ENCODE data around the gene PPP2R2B.
"Not testable (repeated sequence)": the region's sequence is repeated elsewhere in the genome, so short reads cannot be mapped to it uniquely, and the experiment has no call there.

The PPP2R2B gene

DNA sequence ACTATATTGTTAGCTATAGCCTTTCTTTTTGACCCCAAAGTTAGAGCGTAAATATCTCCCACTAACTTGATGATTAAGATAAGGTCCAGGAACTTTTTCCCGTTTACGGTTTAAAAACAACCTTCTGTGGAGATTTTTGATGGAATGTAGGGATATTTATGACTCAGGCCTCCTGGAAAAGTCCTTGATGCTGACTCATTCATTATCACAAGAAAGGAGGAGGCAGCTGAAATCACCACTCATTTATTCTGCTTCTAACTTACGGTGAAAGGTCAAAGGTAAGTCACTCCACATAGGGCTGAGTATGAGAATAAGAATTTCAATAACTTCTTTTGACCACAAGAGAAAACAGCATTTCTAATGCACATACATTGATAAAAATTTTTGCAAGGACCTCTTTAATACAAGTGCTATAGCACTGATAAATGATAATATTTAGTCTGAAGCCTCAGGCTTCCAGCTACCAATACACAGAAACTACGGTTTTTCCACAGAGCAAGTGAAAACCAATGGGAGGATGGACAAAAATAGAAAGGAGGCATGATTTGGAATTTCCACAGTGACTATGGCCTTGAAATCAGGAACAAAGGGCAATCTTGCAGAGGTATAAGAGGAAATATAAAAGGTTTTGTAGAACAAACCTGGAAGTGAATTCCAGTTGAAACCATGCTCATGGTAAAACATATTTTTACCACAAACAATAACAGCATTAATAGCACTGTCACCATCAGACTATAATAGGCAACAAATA, 146.5 kb downstream of the PPP2R2B start:
- no peak for DNase-seq

GRCh38 chr5:146728746-146729145, 149.8 kb downstream of the PPP2R2B start:
- not testable (repeated sequence) for DNase-seq

DNA sequence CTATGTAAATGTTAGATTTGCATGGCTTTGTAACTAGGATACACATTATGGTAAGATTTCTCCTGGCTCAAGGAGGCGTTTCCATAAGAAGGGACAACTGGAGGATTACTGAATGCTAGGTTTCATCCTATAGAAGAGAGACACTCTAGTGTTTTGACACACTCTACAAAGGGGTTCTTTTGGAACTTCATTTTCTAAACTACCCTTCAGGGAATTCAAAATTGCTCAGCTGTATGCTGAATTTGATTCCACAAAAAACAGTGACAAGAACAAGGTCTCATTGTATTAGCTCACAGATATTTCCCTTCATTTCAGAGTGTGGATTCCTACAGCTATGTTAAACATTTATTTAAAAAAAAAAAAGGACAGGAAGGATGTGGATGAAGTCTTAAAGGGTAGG, 151.7 kb downstream of the PPP2R2B start:
- DNase-seq, result no peak

DNA sequence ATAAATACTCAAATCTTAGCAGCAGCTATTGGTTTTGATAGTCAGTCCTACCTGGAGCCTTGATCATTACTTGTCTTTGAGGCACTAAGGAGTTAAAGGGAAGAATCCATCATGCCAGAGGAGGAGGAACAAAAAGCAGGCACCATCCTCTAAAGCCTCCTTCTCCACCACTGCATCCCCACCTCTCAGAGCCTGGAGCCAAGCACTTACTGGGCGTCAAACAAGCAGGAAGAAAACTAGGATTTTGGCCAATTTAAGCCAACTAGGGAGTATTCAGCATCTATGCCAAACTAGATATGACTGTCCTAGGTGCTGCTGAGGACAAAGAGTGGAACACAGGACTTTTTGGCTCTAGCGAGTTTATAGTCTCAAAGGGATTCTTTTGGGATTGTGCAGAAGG, 152.5 kb downstream of the PPP2R2B start:
- DNase-seq, result no peak

DNA sequence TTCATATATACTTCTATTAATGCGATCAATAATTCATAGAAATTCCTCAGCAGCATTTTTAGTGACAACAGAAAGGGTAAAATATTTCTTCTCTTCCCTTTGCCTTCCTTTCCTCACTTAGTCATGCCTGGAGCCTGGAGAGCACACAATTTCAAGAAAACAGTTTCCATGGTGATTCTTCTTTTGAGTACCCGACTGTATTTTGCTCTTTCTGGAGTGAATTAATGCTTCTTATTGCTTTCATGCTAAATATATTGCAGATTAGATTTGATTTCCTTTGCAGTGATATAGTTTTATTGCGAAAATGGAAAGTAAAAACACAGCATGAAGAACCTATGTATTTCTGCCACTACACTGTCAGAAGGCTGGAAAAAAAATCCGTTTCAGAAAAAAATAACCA, 153.5 kb downstream of the PPP2R2B start:
- no peak for DNase-seq

- DNase-seq, result no peak
These were observed 156.2 kb downstream of the PPP2R2B start for GRCh38 chr5:146722361-146722779.

GRCh38 chr5:146721073-146721815, 157.3 kb downstream of the PPP2R2B start:
- no peak for DNase-seq

DNA sequence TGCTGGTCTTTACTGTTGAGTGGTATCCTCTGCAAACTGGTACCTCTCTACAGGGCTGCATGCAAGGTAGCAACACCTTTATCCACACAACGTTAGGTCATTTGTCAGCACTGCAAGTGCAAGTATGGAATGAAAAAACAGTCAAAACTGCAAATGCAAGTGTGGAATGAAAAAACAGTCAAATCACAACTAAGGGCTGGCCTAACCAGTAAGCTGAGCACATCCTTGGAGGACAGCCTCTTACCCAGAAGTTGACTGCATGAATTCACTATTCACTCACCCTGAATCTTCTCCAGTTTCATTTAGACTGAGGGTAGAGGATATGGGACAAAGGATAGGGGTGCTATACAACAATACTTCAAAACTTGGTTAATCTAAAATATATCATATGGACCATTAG, 158.4 kb downstream of the PPP2R2B start:
- DNase-seq, result no peak

DNA sequence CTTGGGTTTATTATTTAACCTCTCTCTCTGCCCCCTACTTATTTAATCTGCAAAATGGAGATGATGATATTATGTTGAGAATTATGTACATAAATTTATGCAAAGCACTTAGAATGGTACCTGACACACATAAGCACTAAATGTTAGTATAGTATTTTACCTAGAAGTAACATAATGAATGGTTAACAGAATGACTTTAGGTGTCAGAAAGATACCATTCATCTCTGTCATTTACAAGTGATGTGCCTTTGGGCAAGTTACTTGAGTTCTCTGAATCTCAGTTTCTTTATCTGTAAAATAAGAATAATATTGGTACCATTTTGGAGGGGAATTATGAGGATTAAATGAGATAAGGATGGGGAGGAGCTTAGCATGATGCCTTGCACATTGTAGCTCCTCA, 159.4 kb downstream of the PPP2R2B start:
- no peak for DNase-seq

GRCh38 chr5:146718609-146719008, 159.9 kb downstream of the PPP2R2B start:
- DNase-seq, result no peak

DNA sequence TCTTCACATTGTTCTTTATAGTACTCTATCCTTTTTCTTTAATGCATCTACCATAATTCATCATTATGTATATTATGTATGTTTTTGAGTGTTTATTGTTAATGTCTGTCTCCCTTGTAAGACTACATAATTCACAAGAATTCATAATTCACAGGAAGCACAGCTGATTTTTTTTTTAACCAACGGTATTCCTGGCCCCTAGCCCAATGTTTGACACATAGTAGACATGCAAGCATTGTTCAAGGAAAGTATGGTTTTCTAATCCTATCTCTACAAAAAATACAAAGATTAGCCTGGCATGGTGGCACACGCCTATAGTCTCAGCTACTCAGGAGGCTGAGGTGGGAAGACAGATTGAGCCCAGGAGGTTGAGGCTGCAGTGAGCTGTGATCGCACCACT, 160.6 kb downstream of the PPP2R2B start:
- DNase-seq, result no peak

GRCh38 chr5:146716636-146717035, 161.9 kb downstream of the PPP2R2B start:
- DNase-seq, result no peak

DNA sequence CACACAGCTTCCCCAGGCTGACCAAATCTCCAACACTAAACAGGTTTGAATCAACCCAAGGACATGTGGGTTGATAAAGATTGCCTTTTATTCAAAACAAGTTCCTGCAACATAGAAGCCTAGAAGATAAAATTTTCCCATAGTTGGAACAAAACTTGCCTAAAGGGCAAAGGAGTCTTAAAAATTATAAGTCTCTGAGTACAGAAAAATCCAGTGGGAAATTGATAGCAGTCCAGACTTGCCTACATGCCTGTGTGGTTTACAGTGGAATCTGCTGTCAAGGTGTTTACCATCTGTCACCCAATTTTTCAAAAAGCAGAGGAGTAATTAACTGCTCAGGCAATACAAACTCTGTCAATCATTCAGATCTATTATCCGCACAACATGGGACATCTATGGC, 168.2 kb downstream of the PPP2R2B start:
- DNase-seq, result no peak

GRCh38 chr5:146707316-146707715, 171.2 kb downstream of the PPP2R2B start:
- no peak for DNase-seq

- DNase-seq, result no peak
These were observed 172.1 kb downstream of the PPP2R2B start for GRCh38 chr5:146706321-146706972.

GRCh38 chr5:146704949-146705665, 173.4 kb downstream of the PPP2R2B start:
- no peak for DNase-seq

DNA sequence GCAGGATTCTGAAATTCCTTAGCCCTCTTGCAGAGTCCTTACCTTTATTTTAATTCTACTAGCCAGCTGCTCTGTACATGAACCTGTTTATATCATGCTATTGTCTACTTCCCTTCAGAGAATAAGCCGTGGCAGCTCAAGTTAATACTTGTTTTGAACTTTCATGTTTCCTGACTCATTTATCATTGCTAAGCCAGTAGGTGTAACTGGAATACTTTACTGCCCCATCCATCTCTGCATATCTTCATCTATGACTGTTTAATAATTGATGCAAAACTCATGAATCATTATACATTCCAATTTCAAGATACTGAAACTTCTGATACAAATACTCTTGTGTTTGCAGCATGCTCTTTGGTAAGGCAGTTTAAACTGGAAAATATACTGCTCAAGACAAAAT, 174.7 kb downstream of the PPP2R2B start:
- no peak for DNase-seq

DNA sequence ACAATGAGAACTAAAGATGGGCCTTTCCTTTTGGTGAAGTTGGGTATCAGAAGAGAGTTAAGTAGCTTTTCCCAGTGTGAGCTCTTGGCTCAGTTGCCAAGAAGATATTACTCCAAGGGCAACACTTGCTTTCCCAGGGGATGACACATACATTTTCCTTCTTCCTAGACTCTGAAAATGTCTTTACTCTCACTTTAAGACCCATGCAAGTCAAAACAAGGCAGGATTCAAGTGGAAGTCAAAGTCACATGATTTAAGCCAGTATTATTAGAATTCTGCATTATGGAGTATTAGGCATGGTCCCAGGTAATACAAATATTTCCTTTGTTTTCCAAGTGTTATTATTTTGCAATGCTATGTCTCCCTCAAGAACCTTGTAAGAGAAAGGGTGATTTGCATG, 175.1 kb downstream of the PPP2R2B start:
- no peak for DNase-seq

GRCh38 chr5:146699664-146700418, 178.7 kb downstream of the PPP2R2B start:
- DNase-seq, result no peak

GRCh38 chr5:146699138-146699537, 179.4 kb downstream of the PPP2R2B start:
- DNase-seq, result no peak

GRCh38 chr5:146698651-146699050, 179.9 kb downstream of the PPP2R2B start:
- DNase-seq, result no peak

GRCh38 chr5:146697211-146697610, 181.3 kb downstream of the PPP2R2B start:
- DNase-seq, result no peak

DNA sequence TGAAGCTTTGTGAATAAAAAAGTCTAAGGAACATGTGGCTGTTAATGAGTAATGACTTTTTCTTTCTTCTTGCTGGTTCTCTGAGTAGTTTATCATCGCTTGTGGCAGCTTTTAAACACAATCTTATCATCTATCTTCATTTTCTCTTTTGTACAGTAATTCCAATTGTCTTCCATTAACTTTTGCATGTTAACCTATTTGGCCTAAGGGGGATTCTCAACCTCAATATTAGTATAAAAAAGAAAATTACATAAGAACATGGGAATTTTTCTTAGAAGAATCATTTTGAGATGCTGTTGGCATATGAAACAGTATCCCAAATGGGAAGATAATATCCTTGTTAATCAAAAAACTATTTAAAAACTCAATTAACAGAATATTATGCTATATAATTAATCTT, 182.9 kb downstream of the PPP2R2B start:
- DNase-seq, result no peak

All from activated CD4-positive, alpha-beta T cell treated with anti-CD3 and anti-CD28 coated beads, Interleukin-2, amount 50 U/mL, for 4 hours (primary cell).